GM18526 (cell line): ENCODE measurements around the gene PMPCA.

ENCODE experiments used
- POLR2A ChIP-seq: IDR thresholded peaks from 3 replicates; pipeline ENCODE4 v1.6.1; 2011; ENCODE audit not compliant: insufficient read length; ENCODE audit errors: extremely low read depth

Gene PMPCA

GRCh38 chr9:136466155-136466541, 55.7 kb downstream of the PMPCA start:
- no peak for TF ChIP-seq POLR2A

- no peak for TF ChIP-seq POLR2A
Observed at GRCh38 chr9:136467766-136468165, 57.3 kb downstream of the PMPCA start.

GRCh38 chr9:136470356-136470755, 59.9 kb downstream of the PMPCA start:
- no peak for TF ChIP-seq POLR2A

DNA sequence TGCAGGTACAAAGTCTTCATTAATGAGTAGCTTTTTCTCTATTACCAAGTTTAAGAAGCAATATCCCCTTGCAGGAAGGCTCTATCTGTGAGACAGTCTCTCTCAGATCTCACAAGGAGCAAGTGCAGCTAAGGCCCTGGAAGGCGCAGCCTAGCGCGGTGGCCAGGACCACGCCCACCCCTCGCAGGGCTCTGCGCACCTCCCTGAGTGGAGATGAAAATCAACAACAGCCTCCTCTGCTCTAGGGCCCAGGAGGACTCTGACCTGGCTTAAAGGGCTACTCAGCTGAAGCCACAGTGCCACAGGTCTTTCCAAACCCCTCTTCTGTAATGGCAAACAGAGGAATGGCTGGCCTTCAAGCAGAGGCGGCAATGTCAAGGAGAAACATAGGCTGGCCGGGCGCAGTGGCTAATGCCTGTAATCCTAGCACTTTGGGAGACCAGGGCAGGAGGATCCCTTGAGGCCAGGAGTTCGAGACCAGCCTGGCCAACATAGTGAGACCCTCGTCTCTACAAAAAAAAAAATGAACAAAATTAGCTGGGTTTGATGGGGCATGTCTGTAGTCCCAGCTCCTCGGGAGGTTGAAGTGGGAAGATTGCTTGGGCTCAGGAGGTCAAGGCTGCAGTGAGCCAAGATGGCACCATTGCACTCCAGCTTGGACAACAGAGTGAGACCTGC, 60.5 kb downstream of the PMPCA start:
- TF ChIP-seq POLR2A: no peak

- no peak for TF ChIP-seq POLR2A
Observed at GRCh38 chr9:136471802-136472487, 61.5 kb downstream of the PMPCA start.

DNA sequence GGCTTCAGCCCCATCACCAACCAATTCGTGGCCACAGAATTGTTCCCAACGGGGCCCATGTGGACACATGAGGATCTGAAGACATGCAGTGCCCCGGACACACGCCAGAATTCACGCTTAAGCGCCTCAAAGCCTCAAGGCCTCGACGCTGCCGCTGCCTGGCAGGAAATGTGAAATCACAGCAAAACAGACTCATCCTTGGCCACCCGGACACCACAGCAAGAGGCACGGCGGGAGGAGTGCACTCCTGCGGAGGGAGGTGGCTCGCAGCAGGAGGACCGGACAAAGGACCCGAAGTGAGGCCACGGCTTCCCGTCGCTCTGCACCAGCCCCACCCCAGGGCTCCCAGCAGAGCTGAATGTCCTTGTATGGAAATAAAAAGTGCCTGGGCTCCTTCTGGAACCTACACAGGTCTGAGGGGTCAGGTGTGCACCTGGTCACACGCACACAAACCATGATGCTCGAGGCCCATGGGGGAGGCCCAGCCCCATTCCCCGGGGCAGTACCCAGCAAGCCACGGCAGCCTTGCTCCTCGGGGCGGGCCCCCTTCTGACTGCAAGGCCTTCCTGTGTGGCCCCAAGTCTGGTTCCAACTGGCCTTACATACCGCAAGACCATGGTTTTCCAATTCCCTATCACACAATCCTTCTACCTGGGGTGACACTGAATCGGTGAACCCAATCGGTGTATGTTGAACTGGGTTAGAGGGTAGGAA, 62.3 kb downstream of the PMPCA start:
- no peak for TF ChIP-seq POLR2A

DNA sequence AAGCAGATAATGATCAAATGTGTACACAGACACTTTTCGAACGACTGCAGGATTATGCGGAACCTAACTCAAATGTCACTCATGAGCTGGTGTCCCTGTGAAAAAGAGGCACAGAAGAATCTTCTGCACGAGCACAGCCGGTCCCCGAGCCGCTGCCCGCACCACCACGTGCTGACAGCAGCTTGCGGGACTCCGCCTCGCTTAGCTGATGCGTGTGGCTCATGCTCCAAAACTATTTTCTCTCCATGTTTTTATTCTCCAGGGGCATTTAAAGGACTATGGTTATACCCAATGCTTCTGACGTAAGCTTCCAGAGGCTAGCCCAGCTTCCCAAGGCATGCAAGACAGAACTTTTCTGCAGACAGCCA, 62.9 kb downstream of the PMPCA start:
- no peak for TF ChIP-seq POLR2A
